A673 (cell line): ENCODE results near the gene GJB4. TPM values are rescaled to one million over a fixed set of nuclear protein-coding genes. Genes with fewer than 3 reads are reported as not detected.

Experiments
- BruUV-seq: library from RNA; stranded (reverse); fragments of 400-500 nt; replicated peaks from 2 replicates; lab custom pipeline; 2021; lab: Mats Ljungman, UMichigan
- CTCF ChIA-PET: fragments of 300-600 bp; sonication (Branson Sonifier 250); formaldehyde crosslinking; loops from one replicate; lab custom pipeline; 2022; ENCODE audit warnings: antibody characterized with exemption; lab: Charles Lee
- POLR2A ChIA-PET: fragments of 300-600 bp; sonication (Branson Sonifier 250); formaldehyde crosslinking; loops from one replicate; lab custom pipeline; 2022; ENCODE audit warnings: antibody characterized with exemption; ENCODE audit not compliant: low non-redundant PET; lab: Charles Lee
- DNase-seq: peaks from one replicate; pipeline ENCODE4 v3.0.0-alpha.2; 2015; ENCODE audit warnings: low spot score
- H3K27ac ChIP-seq: fragments of 200-600 bp; sonication (generic); 2 replicates; pipeline ENCODE4 v1.5.1; 2016; ENCODE audit warnings: mixed run types, low read depth, mild to moderate bottlenecking, mixed read lengths, antibody characterized with exemption, low read length; ENCODE audit not compliant: poor library complexity, severe bottlenecking
- H3K27me3 ChIP-seq: fragments of 200-600 bp; sonication (generic); replicated peaks from 2 replicates; pipeline ENCODE4 v1.6.1; 2017; ENCODE audit warnings: mixed run types, low read depth, mild to moderate bottlenecking, mixed read lengths, antibody characterized with exemption, low read length; ENCODE audit not compliant: insufficient read depth, poor library complexity
- H3K36me3 ChIP-seq: fragments of 200-600 bp; sonication (generic); 2 replicates; pipeline ENCODE4 v1.6.1; 2016; ENCODE audit warnings: mixed run types, mild to moderate bottlenecking, mixed read lengths, antibody characterized with exemption, low read length; ENCODE audit not compliant: insufficient read depth, poor library complexity, severe bottlenecking
- H3K4me1 ChIP-seq: fragments of 200-600 bp; sonication (generic); 2 replicates; pipeline ENCODE4 v1.6.1; 2017; ENCODE audit warnings: mixed run types, mild to moderate bottlenecking, mixed read lengths, antibody characterized with exemption, low read length; ENCODE audit not compliant: insufficient read depth, poor library complexity, severe bottlenecking
- H3K4me3 ChIP-seq: fragments of 200-600 bp; sonication (generic); 2 replicates; pipeline ENCODE4 v1.5.1; 2016; ENCODE audit warnings: low read depth, mixed run types, mild to moderate bottlenecking, mixed read lengths, low read length; ENCODE audit not compliant: poor library complexity, severe bottlenecking
- H3K9me3 ChIP-seq: fragments of 200-600 bp; sonication (generic); 2 replicates; pipeline ENCODE4 v1.6.1; 2016; ENCODE audit warnings: mixed run types, low read depth, mild to moderate bottlenecking, mixed read lengths, antibody characterized with exemption, low read length; ENCODE audit not compliant: poor library complexity, severe bottlenecking
- EZH2 ChIP-seq: fragments of 200-600 bp; sonication (generic); IDR thresholded peaks from 2 replicates; pipeline ENCODE4 v1.6.1; 2017; ENCODE audit warnings: borderline replicate concordance, low read depth, mild to moderate bottlenecking, mixed read lengths, antibody characterized with exemption, low read length; ENCODE audit not compliant: poor library complexity, severe bottlenecking
- intact Hi-C: fragments of 100-400 bp; cut with micrococcal nuclease; formaldehyde crosslinking; loops from one replicate; pipeline ENCODE4 v1.10.0; 2022; ENCODE audit not compliant: unreplicated experiment
- total RNA-seq: library from RNA; stranded (reverse); gene quantifications from 2 replicates; pipeline ENCODE4 v1.2.3, GENCODE V29; 2021
- TF ChIP-seq, protein P1 (sequence below): fragments of 300-800, 200-600 bp; sonication (generic); conservative IDR thresholded peaks from 2 replicates; pipeline ENCODE4 v1.5.1; 2017; ENCODE audit warnings: low read depth, mild to moderate bottlenecking, antibody characterized with exemption, low read length, moderate library complexity, mixed read lengths

GJB4 gene
- total RNA-seq, 1 experiment from 2014 or later: not detected

GRCh38 chr1:34746101-34746500 is 13.4 kb upstream of the GJB4 start:
- ChIA-PET POLR2A (interaction anchor here (0.6 kb wide), 1 partner anchor 10 kb away, joined by 4 read pairs; no protein-coding TSS in a partner anchor), CTCF (no interaction called here)
- intact Hi-C loops: no loop called here
- no TSS peak for BruUV-seq
- H3K9me3 ChIP-seq: no peaks in the 10 kb centered on the region
- no peaks in the 10 kb centered on the region for H3K27me3 ChIP-seq
- no peak overlapping the region for H3K27ac ChIP-seq
- no peaks in the 10 kb centered on the region for H3K36me3 ChIP-seq
- TF ChIP-seq EZH2: no peak
- TF ChIP-seq, protein P1, sequence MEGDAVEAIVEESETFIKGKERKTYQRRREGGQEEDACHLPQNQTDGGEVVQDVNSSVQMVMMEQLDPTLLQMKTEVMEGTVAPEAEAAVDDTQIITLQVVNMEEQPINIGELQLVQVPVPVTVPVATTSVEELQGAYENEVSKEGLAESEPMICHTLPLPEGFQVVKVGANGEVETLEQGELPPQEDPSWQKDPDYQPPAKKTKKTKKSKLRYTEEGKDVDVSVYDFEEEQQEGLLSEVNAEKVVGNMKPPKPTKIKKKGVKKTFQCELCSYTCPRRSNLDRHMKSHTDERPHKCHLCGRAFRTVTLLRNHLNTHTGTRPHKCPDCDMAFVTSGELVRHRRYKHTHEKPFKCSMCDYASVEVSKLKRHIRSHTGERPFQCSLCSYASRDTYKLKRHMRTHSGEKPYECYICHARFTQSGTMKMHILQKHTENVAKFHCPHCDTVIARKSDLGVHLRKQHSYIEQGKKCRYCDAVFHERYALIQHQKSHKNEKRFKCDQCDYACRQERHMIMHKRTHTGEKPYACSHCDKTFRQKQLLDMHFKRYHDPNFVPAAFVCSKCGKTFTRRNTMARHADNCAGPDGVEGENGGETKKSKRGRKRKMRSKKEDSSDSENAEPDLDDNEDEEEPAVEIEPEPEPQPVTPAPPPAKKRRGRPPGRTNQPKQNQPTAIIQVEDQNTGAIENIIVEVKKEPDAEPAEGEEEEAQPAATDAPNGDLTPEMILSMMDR: no peak
- no peak for DNase-seq
- no peaks in the 10 kb centered on the region for H3K4me1 ChIP-seq
- no peak overlapping the region for H3K4me3 ChIP-seq

GRCh38 chr1:34746785-34747637 is 12.5 kb upstream of the GJB4 start:
- Histone ChIP-seq H3K4me3 (no peak overlapping the region), H3K27ac (no peak overlapping the region), H3K36me3 (no peaks in the 10 kb centered on the region), H3K9me3 (no peaks in the 10 kb centered on the region), H3K27me3 (no peaks in the 10 kb centered on the region), H3K4me1 (no peaks in the 10 kb centered on the region)
- no peak for DNase-seq
- no TSS peak for BruUV-seq
- ChIA-PET CTCF (no interaction called here), POLR2A (no interaction called here)
- intact Hi-C loops: no loop called here
- TF ChIP-seq, protein P1: no peak
- no peak for TF ChIP-seq EZH2

- H3K4me1 ChIP-seq: no peaks in the 10 kb centered on the region
- intact Hi-C loops: no loop called here
- ChIA-PET CTCF (no interaction called here), POLR2A (no interaction called here)
- no peaks in the 10 kb centered on the region for H3K27me3 ChIP-seq
- no peak overlapping the region for H3K4me3 ChIP-seq
- no peaks in the 10 kb centered on the region for H3K9me3 ChIP-seq
- no peak overlapping the region for H3K27ac ChIP-seq
- BruUV-seq: no TSS peak
- H3K36me3 ChIP-seq: no peaks in the 10 kb centered on the region
- TF ChIP-seq EZH2: no peak
- TF ChIP-seq, protein P1: no peak
- DNase-seq: no peak
Measured at GRCh38 chr1:34747638-34747941, 11.9 kb upstream of the GJB4 start.
